GM13977 (cell line): ENCODE results near the gene ATP2A3.
A peak's percentile ranks its signal among the peaks of the same experiment; 100 is the strongest.

Experiments
- DNase-seq: peaks from one replicate; pipeline ENCODE4 v3.0.0; 2012; ENCODE audit warnings: low spot score
- in situ Hi-C: fragments of 300-500 bp; cut with MboI; formaldehyde crosslinking; loops from one replicate; pipeline ENCODE4 v1.12.0; 2022; ENCODE audit warnings: low sequenced_read_pairs, low pct_unique_long_range_greater_than_20kb, mixed read lengths, inconsistent platforms; ENCODE audit not compliant: unreplicated experiment
- TF ChIP-seq, protein P1 (sequence below): IDR thresholded peaks from 2 replicates; pipeline ENCODE4 v1.5.1; 2012; ENCODE audit warnings: mild to moderate bottlenecking, control low read depth; ENCODE audit not compliant: insufficient read depth; ENCODE audit errors: extremely low read depth, missing control alignments

Gene ATP2A3

DNA sequence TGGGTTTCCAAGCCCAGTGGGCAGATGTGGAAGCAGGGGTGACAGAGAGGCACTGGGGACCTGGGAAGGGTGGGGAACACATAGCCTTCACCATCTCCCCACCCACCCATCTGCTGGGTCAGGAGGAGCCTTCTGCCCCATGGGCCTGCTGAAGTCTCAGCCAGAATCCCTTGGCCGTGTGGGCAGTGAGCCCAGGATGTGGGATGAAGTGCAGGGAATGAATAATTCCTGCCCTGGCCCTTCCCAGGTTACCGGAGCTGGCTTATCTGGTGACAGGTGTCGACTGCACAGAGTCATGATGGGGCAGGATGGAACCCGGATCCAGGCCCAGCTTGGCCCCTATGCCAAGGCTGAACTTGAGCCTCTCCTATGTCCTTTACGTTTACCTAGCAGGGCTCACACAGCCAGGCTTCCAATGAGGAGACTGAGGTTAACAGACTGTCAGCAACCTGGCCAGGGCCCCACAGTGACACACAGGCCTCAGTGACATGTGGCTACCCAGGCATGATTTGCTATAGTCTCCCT, 17.5 kb downstream of the ATP2A3 start:
- DNase-seq = no peak
- in situ Hi-C loops = no loop called here

DNA sequence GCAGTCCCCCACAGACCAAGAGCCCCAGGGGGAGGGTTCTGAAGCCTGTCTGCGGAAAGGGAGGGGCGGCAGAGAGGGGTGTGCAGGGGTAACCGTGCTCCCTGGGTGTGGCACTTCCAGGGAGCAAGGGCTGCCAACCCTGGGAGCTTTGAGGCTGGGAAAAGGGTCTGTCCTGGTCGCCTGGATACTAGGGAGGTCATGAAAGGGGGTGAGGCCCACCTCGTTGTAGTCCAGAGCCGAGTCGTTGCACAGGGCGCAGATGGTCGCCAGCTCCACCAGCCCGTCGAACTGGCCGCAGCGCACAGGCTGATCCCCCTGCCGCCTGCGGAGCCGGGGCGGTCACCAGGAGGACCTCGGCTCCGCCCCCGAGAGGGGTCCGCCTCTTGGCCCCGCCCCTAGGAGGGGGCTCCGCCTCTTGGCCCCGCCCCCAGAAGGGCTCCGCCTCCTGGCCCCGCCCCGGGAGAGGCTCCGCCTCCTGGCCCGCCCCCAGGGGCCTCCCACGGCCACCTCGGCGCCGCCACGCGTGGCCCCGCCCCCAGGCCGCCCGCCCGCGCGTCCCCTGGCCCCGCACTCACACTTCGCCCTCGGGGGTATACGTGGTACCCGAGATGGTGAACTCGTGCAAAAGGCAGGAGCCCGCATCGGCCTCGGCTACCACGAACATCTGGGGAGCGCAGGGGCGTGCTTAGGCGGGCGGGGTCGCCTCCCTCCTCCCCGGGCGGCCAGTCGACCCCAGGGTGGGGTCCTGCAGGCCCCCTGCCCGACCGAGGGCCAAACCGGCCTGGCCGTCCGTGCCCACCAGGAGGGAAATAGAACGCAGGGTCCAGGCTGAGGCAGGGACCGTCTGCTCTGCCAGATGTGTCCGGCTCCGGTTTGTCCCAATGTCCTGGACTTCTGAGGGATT, 19.5 kb downstream of the ATP2A3 start:
- in situ Hi-C loops = no loop called here
- TF ChIP-seq, protein P1, sequence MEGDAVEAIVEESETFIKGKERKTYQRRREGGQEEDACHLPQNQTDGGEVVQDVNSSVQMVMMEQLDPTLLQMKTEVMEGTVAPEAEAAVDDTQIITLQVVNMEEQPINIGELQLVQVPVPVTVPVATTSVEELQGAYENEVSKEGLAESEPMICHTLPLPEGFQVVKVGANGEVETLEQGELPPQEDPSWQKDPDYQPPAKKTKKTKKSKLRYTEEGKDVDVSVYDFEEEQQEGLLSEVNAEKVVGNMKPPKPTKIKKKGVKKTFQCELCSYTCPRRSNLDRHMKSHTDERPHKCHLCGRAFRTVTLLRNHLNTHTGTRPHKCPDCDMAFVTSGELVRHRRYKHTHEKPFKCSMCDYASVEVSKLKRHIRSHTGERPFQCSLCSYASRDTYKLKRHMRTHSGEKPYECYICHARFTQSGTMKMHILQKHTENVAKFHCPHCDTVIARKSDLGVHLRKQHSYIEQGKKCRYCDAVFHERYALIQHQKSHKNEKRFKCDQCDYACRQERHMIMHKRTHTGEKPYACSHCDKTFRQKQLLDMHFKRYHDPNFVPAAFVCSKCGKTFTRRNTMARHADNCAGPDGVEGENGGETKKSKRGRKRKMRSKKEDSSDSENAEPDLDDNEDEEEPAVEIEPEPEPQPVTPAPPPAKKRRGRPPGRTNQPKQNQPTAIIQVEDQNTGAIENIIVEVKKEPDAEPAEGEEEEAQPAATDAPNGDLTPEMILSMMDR = no peak
- peak; percentile 73 for DNase-seq

More for the DNA sequence above, 17.5 kb downstream of the ATP2A3 start:
- TF ChIP-seq, protein P1 = no peak

DNA sequence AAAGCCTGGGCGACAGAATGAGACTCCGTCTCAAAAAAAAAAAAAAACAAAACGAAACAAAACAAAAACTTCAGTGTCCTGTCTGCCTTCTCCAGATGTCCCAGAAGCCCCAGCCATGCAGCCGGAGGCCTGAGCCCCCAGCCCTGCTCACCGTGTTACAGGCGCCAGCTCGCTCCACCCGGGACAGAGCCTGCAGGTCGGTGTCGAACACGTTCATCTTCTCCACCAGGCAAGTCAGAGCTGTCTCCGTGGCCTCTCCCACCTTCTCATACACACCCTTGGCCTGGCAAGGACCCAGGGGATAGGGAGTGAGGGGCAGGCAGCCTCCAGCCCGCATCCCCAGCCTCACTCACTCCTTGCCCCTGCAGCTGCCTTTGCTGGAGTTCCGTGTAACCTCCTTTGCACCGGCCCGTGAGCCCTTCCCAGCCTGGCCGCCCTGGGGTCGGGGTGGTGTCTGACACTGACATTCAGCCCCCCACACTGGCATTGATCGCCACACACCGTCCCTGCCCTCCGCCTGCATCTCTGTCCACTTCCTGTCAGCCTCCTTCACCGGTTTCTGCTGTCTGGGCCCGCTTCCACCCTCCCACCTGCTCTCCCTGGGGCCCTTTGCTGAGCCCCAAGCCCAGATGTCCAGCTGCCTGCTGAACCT, 20.9 kb downstream of the ATP2A3 start:
- no peak for DNase-seq
- in situ Hi-C loops = no loop called here
- TF ChIP-seq, protein P1 = no peak

DNA sequence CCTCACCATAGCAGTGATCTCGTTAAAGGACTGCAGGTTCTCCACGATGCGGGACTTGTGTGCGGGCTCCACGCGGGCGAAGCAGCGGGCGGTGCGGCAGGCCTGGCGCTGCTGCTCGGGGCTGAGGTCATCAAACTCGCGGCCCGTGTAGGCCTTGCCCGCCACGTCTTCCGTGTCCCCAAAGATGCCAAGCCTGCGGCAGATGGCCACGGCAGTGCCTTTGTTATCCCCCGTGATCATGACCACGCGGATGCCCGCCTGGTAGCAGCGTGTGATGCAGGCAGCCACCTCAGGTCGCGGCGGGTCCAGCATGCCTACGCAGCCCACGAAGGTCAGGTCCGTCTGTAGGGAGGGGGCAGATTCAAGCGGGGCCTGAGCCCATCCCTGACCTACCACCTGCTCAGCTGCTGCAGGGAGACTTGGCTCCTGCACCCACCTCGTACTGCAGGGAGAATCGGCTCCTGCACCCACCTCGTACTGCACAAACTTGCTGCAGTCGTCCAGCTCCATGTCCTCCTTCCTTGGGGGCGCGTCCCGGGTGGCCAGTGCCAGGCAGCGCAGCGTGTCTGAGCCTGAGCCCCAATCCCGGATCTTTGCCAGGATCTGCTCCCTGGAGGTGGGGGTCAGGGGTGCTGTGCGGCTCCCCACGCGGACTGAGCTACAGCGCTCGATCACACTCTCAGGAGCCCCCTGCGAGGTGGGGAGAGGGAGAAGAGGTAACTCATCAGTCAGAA, 23.1 kb downstream of the ATP2A3 start:
- no peak for DNase-seq
- in situ Hi-C loops = no loop called here
- TF ChIP-seq, protein P1 = no peak

DNA sequence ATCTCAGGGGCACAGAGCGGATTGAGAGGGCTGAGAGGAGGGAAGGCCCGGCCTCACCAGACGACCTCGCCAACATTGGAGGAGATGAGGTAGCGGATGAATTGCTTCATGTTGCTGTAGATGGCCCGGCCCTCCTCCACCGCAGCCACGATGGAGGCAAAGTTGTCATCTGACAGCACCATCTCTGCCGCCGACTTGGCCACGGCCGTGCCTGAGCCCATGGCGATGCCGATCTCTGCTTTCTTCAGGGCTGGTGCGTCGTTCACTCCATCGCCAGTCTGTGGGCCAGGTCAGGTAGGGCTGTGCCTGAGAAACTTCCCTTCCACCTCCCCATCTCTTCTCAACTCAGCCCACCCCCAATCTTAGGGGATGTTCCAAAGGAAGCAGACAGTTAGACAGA, 26.9 kb downstream of the ATP2A3 start:
- in situ Hi-C loops = no loop called here
- DNase-seq = no peak
- TF ChIP-seq, protein P1 = no peak

DNA sequence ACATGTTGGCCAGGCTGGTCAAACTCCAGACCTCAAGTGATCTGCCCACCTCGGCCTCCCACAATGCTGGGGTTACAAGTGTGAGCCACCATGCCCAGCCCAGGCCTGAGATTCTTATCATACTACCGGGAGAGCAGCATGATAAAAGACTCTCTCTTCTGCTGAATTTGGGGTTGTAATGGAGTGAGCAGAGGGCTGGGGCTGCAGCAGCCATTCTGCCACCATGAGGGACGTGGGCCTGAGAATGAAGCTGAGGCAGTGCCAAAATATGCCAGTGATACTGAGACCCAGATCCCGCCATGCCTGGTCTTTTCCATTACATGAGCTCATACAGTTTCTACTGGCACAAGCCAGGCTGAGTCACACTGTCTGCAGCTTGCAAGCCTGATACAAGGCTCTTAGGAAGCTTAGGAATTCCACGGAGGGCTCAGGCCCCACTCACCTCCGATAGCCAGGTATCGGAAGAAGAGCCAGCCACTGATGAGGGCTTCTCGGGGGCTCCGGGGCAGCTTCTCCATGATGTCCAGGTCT, 28.3 kb downstream of the ATP2A3 start:
- DNase-seq = no peak
- TF ChIP-seq, protein P1 = no peak
- in situ Hi-C loops = no loop called here
